Activated naive CD4-positive, alpha-beta T cell treated with anti-CD3 and anti-CD28 coated beads, Interleukin-2, amount 50 U/mL, for 16 hours (primary cell): Measurements from ENCODE around the gene CHN2.

Experiments
- DNase-seq: peaks from one replicate; pipeline ENCODE4 v3.0.0-alpha.2; 2020

CHN2 gene

DNA sequence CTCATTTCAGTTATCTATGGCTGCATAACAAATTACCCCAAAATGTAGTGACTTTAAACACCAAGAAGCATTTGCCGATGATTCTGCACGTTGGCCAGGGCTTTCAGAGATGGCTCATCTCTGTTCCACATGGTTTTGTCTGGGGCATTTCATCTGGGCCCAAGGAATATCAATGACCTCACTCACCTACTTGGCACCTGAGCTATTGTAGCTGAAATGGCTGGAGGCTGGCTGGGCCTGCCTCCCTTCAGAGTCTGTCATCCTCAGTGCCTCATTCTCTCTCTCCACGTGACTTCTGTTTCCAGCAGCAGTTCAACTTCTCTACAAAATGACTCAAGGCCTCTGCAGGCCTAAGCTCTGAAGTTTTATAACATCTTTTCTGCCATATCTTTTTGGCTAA, 249.7 kb downstream of the CHN2 start:
- no peak for DNase-seq

- no peak for DNase-seq
Observed at GRCh38 chr7:29445736-29446135, 251.2 kb downstream of the CHN2 start.

DNA sequence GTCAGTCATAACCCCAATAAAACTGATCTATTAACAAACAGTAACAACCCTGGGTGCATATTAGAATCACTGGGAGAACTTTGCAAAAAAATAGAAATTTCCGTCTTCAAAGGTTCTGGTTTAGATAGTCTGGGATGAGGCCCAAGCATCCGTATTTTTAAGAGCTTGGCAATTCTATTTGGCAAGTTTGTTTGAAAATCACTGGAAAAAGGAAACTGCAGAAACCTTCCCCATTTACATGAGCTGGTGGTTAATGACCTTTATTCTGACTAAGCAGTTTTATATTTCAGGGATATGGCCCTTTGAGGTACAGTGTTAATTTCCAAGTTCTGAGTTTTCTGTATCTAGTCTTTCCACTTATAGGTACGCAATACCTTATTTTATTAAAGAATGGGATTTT, 253.3 kb downstream of the CHN2 start:
- DNase-seq = no peak

DNA sequence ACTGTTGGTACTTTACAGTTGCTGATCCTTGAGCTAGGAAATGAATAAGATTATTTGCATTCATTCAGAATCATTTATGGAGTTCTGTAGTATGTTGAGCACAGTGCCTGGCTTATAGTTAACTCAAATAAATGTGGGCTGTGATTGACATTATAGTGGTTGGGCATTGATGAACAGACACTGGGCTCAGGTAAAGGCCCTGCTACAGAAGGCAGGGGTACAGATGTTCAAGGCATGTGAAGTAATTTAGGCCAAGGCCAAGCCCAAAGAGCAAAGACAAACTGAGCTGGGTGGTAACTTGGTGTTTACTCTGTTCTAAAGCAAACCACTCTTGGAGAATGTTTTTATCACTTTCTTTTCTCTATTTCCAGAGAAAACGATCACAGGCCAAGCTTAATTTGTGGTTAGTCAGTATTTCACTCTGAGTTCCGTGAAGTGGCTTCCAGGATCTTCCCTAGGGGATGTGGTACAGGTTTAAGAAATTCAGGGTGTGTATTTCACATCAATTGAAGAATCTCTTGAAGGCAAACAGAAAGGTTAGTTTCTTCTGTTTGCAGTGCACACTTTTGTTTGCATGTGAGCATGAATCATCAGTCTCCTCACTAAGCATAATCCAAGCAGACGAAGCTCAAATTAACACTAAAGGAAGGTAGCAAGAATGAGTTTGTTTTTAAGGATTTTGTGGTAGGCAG, 255.1 kb downstream of the CHN2 start:
- no peak for DNase-seq

GRCh38 chr7:29453021-29453420, 258.4 kb downstream of the CHN2 start:
- no peak for DNase-seq

DNA sequence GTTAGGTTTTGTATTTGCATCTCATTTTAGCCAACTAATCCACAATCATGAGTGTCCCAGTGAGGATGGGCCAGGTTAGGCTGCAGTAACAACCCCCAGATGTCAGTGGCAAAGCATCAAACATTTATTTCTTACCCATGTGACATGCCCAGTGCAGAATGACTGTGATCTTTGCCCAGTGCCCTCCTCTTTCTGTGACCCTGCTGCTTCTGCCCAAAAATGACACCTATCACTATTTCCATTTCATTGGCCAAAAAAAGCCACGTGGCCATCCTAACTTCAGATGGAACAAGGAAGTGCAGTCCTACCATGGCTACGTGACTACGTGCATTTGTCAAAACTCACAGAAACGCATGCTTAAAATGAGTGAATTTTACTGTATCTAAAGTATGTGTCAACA, 259.9 kb downstream of the CHN2 start:
- DNase-seq = no peak

- no peak for DNase-seq
Observed at GRCh38 chr7:29454899-29455451, 260.4 kb downstream of the CHN2 start.

DNA sequence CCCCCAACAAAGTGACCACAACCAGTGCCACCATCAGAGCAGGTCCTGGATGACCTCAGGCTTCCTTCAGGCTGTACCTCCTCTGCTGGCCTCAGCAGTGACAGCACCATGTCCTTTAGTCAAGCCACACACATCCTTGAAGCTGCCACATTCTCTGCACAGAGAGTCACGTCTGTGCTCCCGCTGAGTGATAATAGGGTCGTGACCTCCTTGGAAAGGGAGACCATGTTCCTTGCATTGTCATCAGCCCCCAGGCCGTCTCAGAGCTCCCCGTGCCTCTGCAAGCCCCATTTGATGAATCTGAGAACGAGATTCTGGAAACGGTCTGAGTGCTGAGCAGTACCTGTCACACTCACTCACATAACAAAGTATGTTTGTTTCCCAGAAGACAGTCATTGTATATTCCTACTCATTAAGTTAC, 262.6 kb downstream of the CHN2 start:
- no peak for DNase-seq

DNA sequence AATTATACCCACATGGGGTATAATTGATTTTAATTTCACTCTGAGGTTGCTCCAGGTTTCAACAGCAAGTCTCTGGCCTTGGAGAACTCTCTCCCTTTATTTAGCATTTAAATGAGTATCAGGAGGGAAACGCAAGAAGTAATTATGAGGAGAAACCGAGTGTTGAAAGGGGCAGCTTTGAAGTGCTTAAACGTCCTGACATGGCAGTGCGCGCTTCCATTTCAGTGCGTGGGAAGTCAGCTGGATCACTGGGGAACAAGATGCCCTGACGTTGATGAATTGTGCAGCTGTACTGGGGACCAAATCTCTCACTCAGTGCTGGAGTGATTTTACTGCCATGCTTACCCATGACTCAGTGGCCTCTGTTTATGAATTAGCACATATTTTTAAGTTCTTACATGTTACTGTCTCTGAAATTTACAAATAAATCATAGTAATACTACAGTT, 263.0 kb downstream of the CHN2 start:
- DNase-seq = no peak

- no peak for DNase-seq
Observed at GRCh38 chr7:29458933-29459332, 264.4 kb downstream of the CHN2 start.

GRCh38 chr7:29459589-29459988, 265.0 kb downstream of the CHN2 start:
- DNase-seq = no peak

- no peak for DNase-seq
Observed at GRCh38 chr7:29461996-29462395, 267.4 kb downstream of the CHN2 start.

GRCh38 chr7:29463504-29464158, 269.1 kb downstream of the CHN2 start:
- DNase-seq = no peak

- DNase-seq = no peak
Observed at GRCh38 chr7:29464753-29465152, 270.2 kb downstream of the CHN2 start.

- DNase-seq = no peak
Observed at GRCh38 chr7:29467193-29467926, 272.8 kb downstream of the CHN2 start.

- DNase-seq = no peak
Observed at GRCh38 chr7:29468196-29468595, 273.6 kb downstream of the CHN2 start.

GRCh38 chr7:29469281-29469680, 274.7 kb downstream of the CHN2 start:
- no peak for DNase-seq

DNA sequence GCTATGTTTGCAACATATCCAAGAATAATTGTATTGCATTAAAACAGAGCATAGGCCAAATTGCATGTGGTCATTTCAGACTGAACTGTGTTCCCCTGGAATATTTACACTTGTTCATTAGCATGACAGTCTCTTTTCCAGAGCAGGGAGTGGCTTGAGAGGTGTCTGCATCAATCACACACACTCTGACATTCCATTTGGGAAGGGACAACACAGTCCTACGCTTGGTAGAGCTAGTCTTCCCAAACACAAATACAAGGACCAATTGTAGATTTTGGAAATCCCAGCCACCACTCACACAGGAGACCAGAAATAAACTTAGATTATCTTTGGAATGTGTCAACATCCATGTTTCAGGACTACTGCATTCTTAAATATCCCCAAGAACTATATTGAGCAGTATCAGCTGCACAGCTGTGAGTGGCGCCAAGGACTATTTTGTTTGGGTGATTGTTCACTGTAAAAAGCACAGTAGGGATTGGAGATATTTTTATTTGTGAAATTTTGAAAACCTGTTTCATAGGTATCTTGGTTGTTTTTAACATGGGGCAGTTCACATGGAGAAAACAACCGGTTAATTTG, 275.5 kb downstream of the CHN2 start:
- DNase-seq = no peak

- DNase-seq = no peak
Observed at GRCh38 chr7:29471444-29472138, 277.0 kb downstream of the CHN2 start.

GRCh38 chr7:29476916-29477315, 282.3 kb downstream of the CHN2 start:
- no peak for DNase-seq

DNA sequence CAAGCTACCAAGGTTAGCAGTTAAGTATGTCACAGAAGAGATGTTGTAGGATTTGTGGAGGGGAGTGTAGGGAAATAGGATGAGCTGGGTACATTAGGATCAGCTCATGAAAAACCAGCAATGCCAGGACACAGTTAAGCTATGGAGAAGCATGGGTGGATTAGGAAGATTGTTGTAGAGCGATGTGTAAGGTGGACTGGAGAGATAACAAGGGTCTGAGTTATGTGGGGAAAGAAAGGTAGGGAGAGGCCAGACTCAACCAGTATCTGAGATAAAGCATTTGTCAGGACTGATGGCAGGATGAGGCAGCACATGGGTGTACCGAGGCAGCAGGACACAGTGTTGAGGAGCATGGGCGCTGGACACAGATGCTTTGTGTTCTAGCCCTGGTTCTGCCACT, 283.7 kb downstream of the CHN2 start:
- DNase-seq = no peak

DNA sequence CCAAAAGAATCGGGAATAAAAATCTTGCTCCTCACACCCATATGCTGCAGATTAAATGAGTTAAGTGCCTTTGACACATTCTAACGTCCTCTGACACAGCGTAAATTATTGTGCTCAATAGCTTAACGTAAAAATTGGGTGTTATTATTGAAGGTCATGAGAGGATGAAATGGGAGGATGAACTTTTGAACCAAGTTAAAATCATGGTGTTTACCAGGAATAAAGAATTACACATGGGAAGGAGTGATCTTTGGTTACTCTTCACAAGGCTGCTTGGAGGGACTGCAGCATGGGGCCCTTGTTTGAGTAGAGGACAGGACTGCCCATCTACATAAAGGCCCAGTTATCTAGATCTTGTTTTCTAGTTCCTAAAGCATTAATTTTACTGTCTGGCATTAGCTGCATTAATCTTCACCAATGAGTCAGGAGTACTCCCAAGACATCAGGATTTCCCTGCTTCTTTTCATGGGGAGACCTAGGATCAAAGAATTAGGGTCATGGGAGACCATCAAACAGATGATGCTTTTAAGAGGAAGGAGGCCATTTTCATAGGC, 284.2 kb downstream of the CHN2 start:
- DNase-seq = no peak
